Measurements from ENCODE around the gene CD84. TPM values are rescaled to one million over a fixed set of nuclear protein-coding genes. Genes with fewer than 3 reads are reported as not detected.

CD84 gene
- total RNA-seq, 1 experiment from 2014 or later = not detected

GRCh38 chr1:160614410-160614809 lies 35.1 kb upstream of the CD84 start:
- Mint-ChIP-seq H3K9me3 (ENCODE audit: low read depth, unreplicated experiment) (peaks cover 2% of the 10 kb centered on the region), H3K4me3 (ENCODE audit: low read depth, unreplicated experiment) (no peak overlapping the region), H3K27ac (ENCODE audit: unreplicated experiment) (no peak overlapping the region), H3K36me3 (ENCODE audit: insufficient read depth, unreplicated experiment) (no peaks in the 10 kb centered on the region), H3K4me1 (ENCODE audit: low read depth, unreplicated experiment) (no peaks in the 10 kb centered on the region), H3K27me3 (ENCODE audit: unreplicated experiment) (peaks cover 45% of the 10 kb centered on the region)
- BruUV-seq (replicated peaks) = no TSS peak
- no peak for DNase-seq
- CTCF ChIA-PET = no interaction called here
- intact Hi-C loops (cut with micrococcal nuclease; ENCODE audit: unreplicated experiment) = no loop called here
- TF ChIP-seq CTCF (IDR thresholded peaks at IDR 0.05; ENCODE audit: unreplicated experiment) = no peak

GRCh38 chr1:160612613-160613218 lies 33.4 kb upstream of the CD84 start:
- no peak for TF ChIP-seq CTCF (IDR thresholded peaks at IDR 0.05; ENCODE audit: unreplicated experiment)
- Mint-ChIP-seq H3K9me3 (ENCODE audit: low read depth, unreplicated experiment) (no peaks in the 10 kb centered on the region), H3K27me3 (ENCODE audit: unreplicated experiment) (peaks cover 62% of the 10 kb centered on the region), H3K27ac (ENCODE audit: unreplicated experiment) (no peak overlapping the region), H3K4me1 (ENCODE audit: low read depth, unreplicated experiment) (no peaks in the 10 kb centered on the region), H3K36me3 (ENCODE audit: insufficient read depth, unreplicated experiment) (no peaks in the 10 kb centered on the region), H3K4me3 (ENCODE audit: low read depth, unreplicated experiment) (no peak overlapping the region)
- CTCF ChIA-PET = interaction anchor here (0.6 kb wide), 1 partner anchor 365 kb away, joined by 7 read pairs; no protein-coding TSS in a partner anchor
- DNase-seq = no peak
- intact Hi-C loops (cut with micrococcal nuclease; ENCODE audit: unreplicated experiment) = no loop called here
- BruUV-seq (replicated peaks) = no TSS peak

- no peaks in the 10 kb centered on the region for H3K4me1 Mint-ChIP-seq (ENCODE audit: low read depth, unreplicated experiment)
- H3K27ac Mint-ChIP-seq (ENCODE audit: unreplicated experiment) = no peak overlapping the region
- BruUV-seq (replicated peaks) = no TSS peak
- no peaks in the 10 kb centered on the region for H3K36me3 Mint-ChIP-seq (ENCODE audit: insufficient read depth, unreplicated experiment)
- H3K4me3 Mint-ChIP-seq (ENCODE audit: low read depth, unreplicated experiment) = no peak overlapping the region
- intact Hi-C loops (cut with micrococcal nuclease; ENCODE audit: unreplicated experiment) = no loop called here
- CTCF ChIA-PET = no interaction called here
- no peaks in the 10 kb centered on the region for H3K9me3 Mint-ChIP-seq (ENCODE audit: low read depth, unreplicated experiment)
- TF ChIP-seq CTCF (IDR thresholded peaks at IDR 0.05; ENCODE audit: unreplicated experiment) = no peak
- H3K27me3 Mint-ChIP-seq (ENCODE audit: unreplicated experiment) = peaks cover 65% of the 10 kb centered on the region
- no peak for DNase-seq
These were observed 31.4 kb upstream of the CD84 start for GRCh38 chr1:160610569-160611242.

GRCh38 chr1:160608941-160609340 lies 29.6 kb upstream of the CD84 start:
- Mint-ChIP-seq H3K4me1 (ENCODE audit: low read depth, unreplicated experiment) (no peaks in the 10 kb centered on the region), H3K36me3 (ENCODE audit: insufficient read depth, unreplicated experiment) (no peaks in the 10 kb centered on the region), H3K4me3 (ENCODE audit: low read depth, unreplicated experiment) (no peak overlapping the region), H3K9me3 (ENCODE audit: low read depth, unreplicated experiment) (no peaks in the 10 kb centered on the region), H3K27me3 (ENCODE audit: unreplicated experiment) (peaks cover 75% of the 10 kb centered on the region), H3K27ac (ENCODE audit: unreplicated experiment) (no peak overlapping the region)
- CTCF ChIA-PET = interaction anchor here (1.2 to 2.1 kb wide), 2 partner anchors 179 to 180 kb away, joined by 3 to 8 read pairs; no protein-coding TSS in a partner anchor
- intact Hi-C loops (cut with micrococcal nuclease; ENCODE audit: unreplicated experiment) = loop anchor here (5.0 kb wide), 1 partner anchor 67 kb away; no protein-coding TSS in a partner anchor
- TF ChIP-seq CTCF (IDR thresholded peaks at IDR 0.05; ENCODE audit: unreplicated experiment) = no peak
- no peak for DNase-seq
- BruUV-seq (replicated peaks) = no TSS peak
